Stimulated activated CD8-positive, alpha-beta memory T cell treated with anti-CD3 and anti-CD28 coated beads, Interleukin-4, amount 100 ng/mL, for 1 hour (primary cell): ENCODE measurements around the gene ZNF185.
"Not testable (repeated sequence)": the region's sequence is repeated elsewhere in the genome, so short reads cannot be mapped to it uniquely, and the experiment has no call there.

Source experiments
- DNase-seq, 2 donors: peaks; one replicate each; pipeline ENCODE4 v3.0.0-alpha.2; 2020; ENCODE audit warnings: low read depth in 2 of 2, low spot score in 1 of 2

ZNF185 gene

DNA sequence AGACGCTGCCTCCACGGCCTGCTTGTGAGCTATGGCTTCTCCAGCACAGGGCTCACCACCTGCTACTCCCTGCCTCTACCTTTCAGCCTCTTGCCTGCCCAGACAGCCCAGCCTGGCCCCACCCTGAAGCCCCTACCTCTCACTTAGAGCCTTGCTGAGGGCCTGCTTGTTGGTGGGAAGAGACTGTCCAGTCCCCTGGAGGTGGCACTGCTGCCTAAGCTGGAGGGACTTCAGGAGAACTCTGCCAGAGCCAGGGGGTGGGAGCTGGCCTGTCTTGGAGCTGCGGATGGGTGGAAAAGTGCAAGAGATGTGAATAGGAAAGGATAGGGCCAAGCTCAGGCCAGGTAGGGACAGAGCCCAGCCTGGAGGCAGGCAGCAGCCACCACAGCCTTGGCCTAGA is 2.7 kb upstream of the ZNF185 start:
- no peak for DNase-seq

DNA sequence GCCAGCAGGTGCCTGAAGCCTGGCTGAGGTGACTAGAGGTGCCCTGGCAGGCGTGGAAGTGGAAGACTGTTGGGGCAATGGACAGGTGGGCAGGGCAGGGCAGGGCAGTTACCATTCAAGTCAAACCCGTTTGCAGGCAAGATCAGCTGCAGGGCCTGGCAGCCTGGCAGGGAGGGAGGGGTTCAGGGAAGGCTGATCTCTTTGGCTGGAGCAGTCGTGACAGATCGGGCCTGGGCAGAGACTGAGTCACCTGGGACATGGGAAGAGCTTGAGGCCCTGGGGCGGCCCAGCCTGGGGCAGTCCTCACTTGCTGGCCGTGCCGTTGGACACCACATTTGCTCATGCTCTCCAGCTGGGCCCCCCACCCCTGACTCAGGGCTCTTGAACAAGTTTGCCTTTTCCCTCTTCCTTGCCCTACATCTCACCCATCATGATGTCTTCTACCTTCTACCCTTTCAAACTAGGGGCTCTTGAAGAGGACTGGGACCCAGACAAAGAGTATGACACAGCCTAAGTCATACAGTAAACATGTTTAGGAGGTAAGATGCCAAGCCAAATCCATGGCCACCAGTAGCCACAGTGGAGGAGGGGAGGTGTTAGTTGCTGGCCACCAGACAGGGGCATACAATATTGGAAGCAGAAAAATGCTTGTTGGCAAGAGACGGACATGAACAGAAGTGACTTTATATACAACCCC is 2.0 kb upstream of the ZNF185 start:
- no peak for DNase-seq

DNA sequence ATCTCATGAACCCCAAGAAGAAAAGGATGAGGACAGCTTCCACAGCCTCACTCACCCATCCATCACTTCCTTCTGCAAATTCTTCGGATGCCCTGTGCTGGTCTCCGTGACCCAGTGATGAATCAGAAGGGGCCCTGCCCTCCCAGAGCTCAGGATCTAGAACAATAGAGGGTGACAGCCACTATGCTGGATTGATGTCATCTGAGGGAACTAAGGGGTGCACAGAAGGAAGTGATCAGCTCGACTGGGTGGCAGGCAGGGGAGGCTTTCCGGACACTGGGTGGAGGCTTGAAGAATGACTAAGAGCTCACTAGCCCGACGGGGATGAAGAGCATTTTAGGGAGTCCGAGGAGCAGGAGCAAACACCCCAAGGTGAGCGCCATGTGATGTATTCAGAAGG is 1.4 kb upstream of the ZNF185 start:
- DNase-seq, result no peak

GRCh38 chrX:152898442-152898841 is 575 bp downstream of the ZNF185 start:
- DNase-seq, result no peak

DNA sequence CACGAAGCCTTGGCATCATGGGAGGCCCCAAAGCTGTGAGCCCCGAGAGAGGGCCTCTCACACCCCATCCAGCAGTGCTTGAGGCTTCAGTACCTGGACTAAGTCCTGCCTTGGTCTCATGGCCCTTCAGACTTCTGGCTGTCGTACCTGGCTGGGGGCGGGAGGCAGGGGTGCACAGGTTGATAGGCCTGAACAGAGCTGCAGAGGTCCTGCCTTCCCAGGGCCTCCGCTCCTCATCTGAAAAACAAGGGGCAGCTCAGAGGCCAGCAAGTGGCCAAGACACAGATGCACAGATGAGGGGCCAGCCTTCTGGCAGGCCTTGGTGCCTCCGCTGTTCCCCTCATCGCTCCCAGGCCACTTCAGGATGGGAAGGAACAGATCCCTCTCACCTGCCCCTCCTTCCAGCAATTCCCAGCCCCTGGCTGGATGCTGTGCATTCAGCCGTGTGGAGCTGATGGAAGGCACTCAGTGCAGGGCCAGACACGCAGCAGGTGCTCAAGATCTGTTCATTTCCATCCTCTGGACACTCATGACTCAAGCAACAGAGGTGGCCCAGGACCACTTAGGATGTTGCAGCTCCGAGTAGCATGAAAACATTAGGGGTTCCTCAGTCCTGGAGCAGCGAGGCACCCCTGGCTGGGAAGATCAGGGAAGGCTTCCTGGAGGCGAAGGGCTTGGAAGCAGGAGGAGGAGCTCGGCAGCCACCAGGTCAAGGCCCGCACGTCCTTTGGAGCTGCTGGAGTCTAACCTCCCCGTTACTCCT is 1.4 kb downstream of the ZNF185 start:
- DNase-seq, result no peak

- DNase-seq, result no peak
These were observed 2.2 kb downstream of the ZNF185 start for GRCh38 chrX:152899874-152900719.

- no peak for DNase-seq
These were observed 3.1 kb downstream of the ZNF185 start for GRCh38 chrX:152900937-152901445.

DNA sequence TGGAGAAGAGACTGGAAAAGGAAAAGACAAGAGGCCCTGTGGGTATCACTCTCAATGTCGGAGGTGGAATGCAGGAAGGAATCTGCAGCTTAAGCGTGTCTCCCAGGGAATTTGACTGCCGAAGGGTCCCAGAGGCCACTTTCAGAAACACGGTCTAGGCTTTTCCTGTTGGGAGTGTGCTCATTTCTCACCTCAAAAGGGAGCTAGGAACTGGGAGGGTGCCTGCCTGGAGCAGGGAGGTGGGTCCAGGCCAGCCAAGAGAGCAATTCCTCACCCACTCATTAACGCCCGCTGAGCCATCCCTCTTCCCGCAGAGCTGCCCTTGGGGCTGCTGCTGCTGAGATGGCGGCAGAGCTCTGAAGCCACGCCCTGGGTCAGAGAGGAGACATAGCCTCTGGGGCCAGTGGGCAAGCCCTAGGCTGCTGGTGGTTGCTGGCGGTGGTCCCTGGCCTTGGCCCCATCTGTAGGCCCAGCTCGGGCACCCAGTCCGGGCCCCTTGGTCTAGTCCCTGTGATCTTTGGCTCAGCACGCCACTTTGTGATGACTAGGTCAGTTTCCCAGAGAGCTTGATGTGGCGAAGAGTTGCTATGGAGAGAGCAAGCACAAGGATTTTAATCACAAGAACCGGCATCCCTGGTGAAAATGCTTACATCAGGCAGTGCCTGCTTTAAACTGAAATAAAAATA is 4.1 kb downstream of the ZNF185 start:
- no peak for DNase-seq

DNA sequence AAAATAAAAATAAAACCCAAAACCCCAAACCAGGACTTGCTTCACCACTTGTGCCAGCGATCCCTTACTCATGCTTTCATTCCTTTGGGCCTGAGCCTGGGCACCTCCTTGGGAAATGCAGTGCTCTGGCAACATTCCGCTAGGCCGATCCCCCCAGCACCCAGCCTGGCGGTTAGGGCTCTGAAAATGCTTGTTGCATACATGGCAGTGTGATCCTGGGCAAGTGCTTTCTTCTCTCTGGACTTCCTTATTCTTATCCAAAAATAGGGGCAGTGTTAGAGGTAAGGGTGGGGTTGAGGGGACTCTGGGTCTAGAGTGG is 4.6 kb downstream of the ZNF185 start:
- no peak for DNase-seq

GRCh38 chrX:152903589-152903988 is 5.7 kb downstream of the ZNF185 start:
- DNase-seq, result no peak

DNA sequence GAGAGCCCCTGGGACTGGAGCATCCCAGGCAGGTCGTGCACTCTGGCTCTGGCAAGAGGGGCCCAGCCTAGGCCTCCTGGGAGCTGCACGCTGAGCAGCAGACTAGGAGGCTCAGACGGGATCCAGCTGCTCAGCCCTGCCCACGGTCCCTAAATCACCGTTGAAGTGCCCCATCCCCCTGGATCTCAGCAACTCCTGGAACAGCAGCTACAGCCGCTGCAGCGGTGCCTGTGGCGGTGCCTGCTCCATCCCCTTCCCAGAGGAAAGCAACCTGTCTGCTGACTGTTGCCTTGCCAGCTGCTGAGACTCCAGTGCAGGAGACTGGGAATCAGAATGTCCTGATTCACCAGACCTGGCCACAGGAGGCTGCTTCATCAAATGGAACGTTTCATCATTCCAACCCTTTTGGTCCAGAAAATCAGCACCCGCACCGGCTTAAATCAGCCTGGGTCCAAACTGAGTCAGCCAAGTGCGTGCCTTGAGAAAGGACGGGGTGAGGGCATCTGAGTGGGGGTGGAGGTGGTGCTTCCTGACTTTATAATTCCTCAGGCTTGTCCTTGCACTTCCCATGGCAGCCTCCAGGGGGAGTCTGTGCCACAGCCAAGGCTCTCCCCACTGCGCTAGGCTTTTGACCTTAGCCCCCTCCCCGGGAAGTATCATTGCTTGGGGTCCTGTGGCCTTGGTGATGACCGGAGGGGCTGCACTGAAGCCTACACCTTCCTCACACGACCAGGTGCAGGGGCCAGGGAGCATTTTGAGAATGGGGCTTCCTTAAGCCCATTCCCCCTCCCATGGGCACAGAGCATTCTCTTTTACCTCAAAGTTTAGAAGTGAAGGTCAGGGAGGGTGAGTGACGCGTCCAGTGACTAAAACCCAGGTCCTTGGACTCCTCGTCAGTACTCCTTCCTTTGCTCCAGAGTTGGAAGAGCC is 6.5 kb downstream of the ZNF185 start:
- no peak for DNase-seq

DNA sequence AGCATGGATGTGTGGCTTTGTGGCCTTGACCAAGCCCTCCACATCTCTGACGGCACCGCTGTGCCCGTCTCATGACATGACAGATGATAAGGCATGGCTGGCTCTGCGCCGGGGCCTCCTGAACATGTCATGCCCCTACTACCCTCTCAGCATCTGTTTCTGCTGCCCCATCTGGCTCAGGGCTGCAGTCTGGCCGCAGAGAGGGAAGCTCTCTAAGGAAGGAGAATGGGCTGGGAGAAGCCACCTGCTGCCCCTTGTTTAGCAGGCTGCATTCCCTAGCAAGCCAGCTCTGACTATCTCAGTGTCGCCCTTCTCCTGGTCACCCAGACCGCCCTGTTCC is 7.2 kb downstream of the ZNF185 start:
- DNase-seq, result no peak

- DNase-seq, result no peak
These were observed 9.3 kb downstream of the ZNF185 start for GRCh38 chrX:152907084-152907651.

DNA sequence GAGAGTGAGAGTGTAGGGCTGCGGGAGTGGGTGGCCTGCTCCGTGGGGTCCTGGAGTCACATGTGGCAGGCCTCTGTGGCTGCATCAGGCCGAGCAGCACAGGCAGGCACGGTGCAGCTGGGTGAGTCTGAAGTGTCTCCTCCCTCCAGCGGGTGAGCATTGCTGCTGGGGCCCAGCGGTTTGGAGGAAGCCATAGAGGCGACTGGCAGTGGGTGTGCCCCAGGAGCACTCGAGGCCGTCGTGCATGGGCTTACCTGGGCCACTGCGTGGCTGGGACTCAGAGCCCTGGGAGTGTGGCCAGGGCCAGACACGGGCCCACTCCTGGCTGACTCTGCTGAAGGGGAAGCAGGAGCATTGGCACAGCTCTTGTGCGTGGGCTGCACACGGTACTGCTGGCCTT is 10.6 kb downstream of the ZNF185 start:
- no peak for DNase-seq

- not testable (repeated sequence) for DNase-seq
These were observed 12.2 kb downstream of the ZNF185 start for GRCh38 chrX:152910018-152910417.

DNA sequence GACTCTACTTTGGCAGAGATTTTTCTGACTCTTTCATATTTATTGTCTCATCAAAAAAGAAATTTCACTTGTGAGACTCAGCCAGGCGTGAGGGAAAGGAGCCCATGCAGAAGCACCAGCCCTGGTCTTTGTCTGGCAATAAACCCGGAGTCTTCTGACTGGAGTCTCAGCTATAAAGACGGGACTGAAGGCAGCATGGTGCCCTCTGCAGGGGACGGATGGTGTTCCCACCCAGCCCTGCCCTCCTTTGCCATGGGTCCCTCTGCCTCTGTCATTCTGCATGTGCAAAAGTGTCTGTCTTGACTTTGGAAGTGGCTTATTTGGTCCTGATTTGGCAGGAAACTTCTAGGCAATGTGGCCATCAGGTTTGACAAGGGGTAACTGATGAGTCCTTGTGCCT is 14.2 kb downstream of the ZNF185 start:
- no peak for DNase-seq

- no peak for DNase-seq
These were observed 14.8 kb downstream of the ZNF185 start for GRCh38 chrX:152912641-152913040.

GRCh38 chrX:152913346-152913745 is 15.5 kb downstream of the ZNF185 start:
- DNase-seq, result no peak

- no peak for DNase-seq
These were observed 16.0 kb downstream of the ZNF185 start for GRCh38 chrX:152913910-152914309.
